GM12878 (cell line): ENCODE data around the gene SELENOS. TPM values are rescaled to one million over a fixed set of nuclear protein-coding genes. Genes with fewer than 3 reads are reported as not detected.

Source experiments
- ATAC-seq: fragments of 200-7000 bp; cut with Tn5 transposase; 3 replicates; pipeline ENCODE4 v1.9.1; 2020; ENCODE audit warnings: mild to moderate bottlenecking, moderate library complexity
- BruUV-seq: library from RNA; stranded (reverse); fragments of 400-500 nt; replicated peaks from 2 replicates; lab custom pipeline; 2021; lab: Mats Ljungman, UMichigan
- CTCF ChIA-PET: fragments of 300-600 bp; sonication (Branson Sonifier 250); formaldehyde crosslinking; extraction: SDS; loops from one replicate; lab custom pipeline; 2021; ENCODE audit warnings: inconsistent platforms; lab: Yijun Ruan, JAX
- POLR2A ChIA-PET: fragments of 350-600 bp; formaldehyde crosslinking; extraction: SDS; loops from one replicate; lab custom pipeline; 2021; ENCODE audit warnings: inconsistent platforms; lab: Charles Lee
- RAD21 ChIA-PET: fragments of 300-600 bp; sonication (Branson Sonifier 250); formaldehyde crosslinking; loops from one replicate; lab custom pipeline; 2023; ENCODE audit warnings: antibody characterized with exemption; ENCODE audit not compliant: unreplicated experiment; lab: Charles Lee
- SMC1A ChIA-PET: fragments of 300-600 bp; sonication (Branson Sonifier 250); formaldehyde crosslinking; loops from one replicate; lab custom pipeline; 2023; ENCODE audit not compliant: unreplicated experiment, uncharacterized antibody; lab: Charles Lee
- DNase-seq: peaks from one replicate; pipeline ENCODE4 v3.0.0-alpha.2; 2011; ENCODE audit warnings: low read depth, low spot score
- FAIRE-seq: peaks from 3 replicates; lab custom pipeline; 2011; peaks lifted over from hg19 to GRCh38; lab: Jason Lieb, UNC
- H2AFZ ChIP-seq: 2 replicates; pipeline ENCODE4 v1.6.0; 2011; ENCODE audit warnings: low read depth, low read length, control low read depth; ENCODE audit not compliant: control insufficient read depth
- H3K27ac ChIP-seq: 2 replicates; pipeline ENCODE4 v1.5.1; 2011; ENCODE audit warnings: control low read depth; ENCODE audit not compliant: control insufficient read depth, insufficient read depth
- H3K27me3 ChIP-seq, 2 experiments: replicated peaks in 1 of 2; 2 replicates each; pipeline versions ENCODE4 v1.6.0 to v1.6.1; 2011; ENCODE audit warnings: low read length in 1 of 2; ENCODE audit not compliant: control insufficient read depth in 2 of 2, insufficient read depth in 2 of 2
- H3K36me3 ChIP-seq, 2 experiments: 2 replicates each; pipeline ENCODE4 v1.5.1; 2011; ENCODE audit warnings: low read length in 1 of 2; ENCODE audit not compliant: control insufficient read depth in 2 of 2, insufficient read depth in 2 of 2
- H3K4me1 ChIP-seq: 2 replicates; pipeline ENCODE4 v1.6.1; 2011; ENCODE audit warnings: mild to moderate bottlenecking, low read length, moderate library complexity, mixed read lengths; ENCODE audit not compliant: control insufficient read depth, insufficient read depth
- H3K4me2 ChIP-seq: 2 replicates; pipeline ENCODE4 v1.6.0; 2011; ENCODE audit warnings: control low read depth; ENCODE audit not compliant: control insufficient read depth, insufficient read depth
- H3K4me3 ChIP-seq: fragments of 200-600 bp; sonication (generic); 2 replicates; pipeline ENCODE4 v1.5.1; 2016
- H3K79me2 ChIP-seq: 2 replicates; pipeline ENCODE4 v1.6.0; 2011; ENCODE audit warnings: low read length; ENCODE audit not compliant: control insufficient read depth, insufficient read depth
- H3K9ac ChIP-seq: 2 replicates; pipeline ENCODE4 v1.8.0; 2011; ENCODE audit warnings: low read length, control low read depth, mixed read lengths; ENCODE audit not compliant: control insufficient read depth, insufficient read depth
- H3K9me3 ChIP-seq: replicated peaks from 3 replicates; pipeline ENCODE4 v1.5.1; 2011; ENCODE audit warnings: mild to moderate bottlenecking, low read length; ENCODE audit not compliant: control insufficient read depth, insufficient read depth
- H4K20me1 ChIP-seq: 2 replicates; pipeline ENCODE4 v1.6.0; 2011; ENCODE audit not compliant: control insufficient read depth, insufficient read depth
- CHD1 ChIP-seq: IDR thresholded peaks from 2 replicates; pipeline ENCODE4 v1.6.1; 2012; ENCODE audit warnings: low read depth, low read length, improper control_type of control experiment
- RFX5 ChIP-seq: IDR thresholded peaks from 2 replicates; pipeline ENCODE4 v1.6.1; 2011; ENCODE audit warnings: low read depth, low read length, improper control_type of control experiment
- WGBS: methylation state at CpG from one replicate; pipeline ENCODE4 v1.1.6; 2016; ENCODE audit warnings: low lambda C conversion rate; ENCODE audit not compliant: insufficient replicate concordance, insufficient coverage; ENCODE audit errors: missing lambda C conversion rate; 5-methylcytosine and 5-hydroxymethylcytosine counted together
- in situ Hi-C: fragments of 300-500 bp; cut with MboI; formaldehyde crosslinking; loops from 9 replicates; pipeline ENCODE4 v1.14.3; 2018; ENCODE audit warnings: mixed read lengths
- intact Hi-C: fragments of 100-400 bp; cut with micrococcal nuclease; formaldehyde crosslinking; loops from one replicate; pipeline ENCODE4 v1.14.2; 2022; ENCODE audit not compliant: unreplicated experiment
- polyA plus RNA-seq, 11 experiments: library from polyadenylated mRNA; depleted of rRNA in 4 of 11; unstranded in 6 of 11; stranded (reverse) in 5 of 11; fragments of >200 nt; fragmentation: Nextera tagmentation in 4 of 11; fragmentation: Illumina TruSeq in 1 of 11; extraction: Ambion mirVana in 4 of 11; extraction: Trizol in 1 of 11; gene quantifications; 1 replicate in 1 of 11; 2 replicates in 10 of 11; pipeline versions ENCODE4 v1.2.1 to v1.2.3, GENCODE V29; 2011 to 2016; ENCODE audit warnings: inconsistent platforms in 2 of 11, missing spikeins in 2 of 11, low read depth in 1 of 11
- total RNA-seq, 4 experiments: library from RNA; depleted of rRNA in 3 of 4; stranded (reverse); fragments of >200 nt in 3 of 4; fragmentation: Illumina TruSeq in 1 of 4; extraction: Trizol in 1 of 4; gene quantifications; 2 replicates each; pipeline versions ENCODE4 v1.2.1 to v1.2.3, GENCODE V29; 2013 to 2021

The SELENOS gene
- total and polyA plus RNA-seq, 10 of the 15 experiments (the other 5 are each of a cell fraction or from before 2014, with no cell fraction given), result 25.8 to 90.1 (median 37.3) TPM

DNA sequence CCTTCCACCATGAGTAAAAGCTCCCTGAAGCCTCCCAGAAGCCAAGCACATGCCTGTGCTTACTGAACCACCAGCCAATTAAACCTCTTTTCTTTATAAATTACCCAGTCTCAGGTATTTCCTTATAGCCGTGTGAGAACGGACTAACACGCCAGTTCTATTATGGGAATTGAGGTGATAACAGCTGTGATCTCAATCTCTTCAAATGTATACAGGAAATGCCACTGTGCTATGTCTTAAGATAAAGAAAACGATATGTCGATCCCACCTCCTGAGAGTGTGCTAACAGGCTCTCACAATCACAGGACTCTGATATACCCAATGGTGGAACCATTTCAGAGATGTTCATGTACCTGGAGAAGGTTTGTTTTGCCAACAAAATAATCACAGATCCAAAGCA is 51.6 kb downstream of the SELENOS start:
- no TSS peak for BruUV-seq
- RAD21 ChIA-PET, result no interaction called here
- Histone ChIP-seq H3K9me3 (peaks cover 20% of the 10 kb centered on the region), H3K4me2 (no peak overlapping the region), H2AFZ (no peak overlapping the region), H3K4me1 (no peaks in the 10 kb centered on the region), H3K27ac (no peak overlapping the region), H4K20me1 (peaks cover 2% of the 10 kb centered on the region; the same call in 1 of the 2 replicates), H3K9ac (no peak overlapping the region), H3K36me3 (peaks cover 2 to 5% of the 10 kb centered on the region in 2 experiments; a peak in 3 of 4 replicates), H3K27me3 (no peaks in the 10 kb centered on the region), H3K4me3 (no peak overlapping the region), H3K79me2 (peaks cover 65% of the 10 kb centered on the region)
- FAIRE-seq (no peak), DNase-seq (no peak), ATAC-seq (no peak)
- SMC1A ChIA-PET, result interaction anchor here (2.5 kb wide), 1 partner anchor 16 kb away, joined by 15 read pairs; no protein-coding TSS in a partner anchor
- POLR2A ChIA-PET, result no interaction called here
- intact Hi-C loops (no loop called here), in situ Hi-C loops (no loop called here)
- CTCF ChIA-PET, result interaction anchor here (1.3 to 1.7 kb wide), 2 partner anchors 15 to 33 kb away, joined by 4 to 5 read pairs; no protein-coding TSS in a partner anchor
- TF ChIP-seq CHD1, result no peak
- no peak for TF ChIP-seq RFX5
- WGBS, result 98% methylated on average over 5 of the region's 5 CpGs

Other genes starting within 250 kb of the SELENOS start
- 9.8 and 11.1 TPM in 2 replicates for gene CHSY1, start 25.4 kb downstream of the SELENOS start, total RNA-seq (2014; rRNA removed)
- gene CHSY1, start 25.4 kb downstream of the SELENOS start, total RNA-seq (2014; rRNA removed; fragmentation: Illumina TruSeq; extraction: Trizol), result 14.2 and 14.7 TPM in 2 replicates
- 17.5 and 17.8 TPM in 2 replicates for gene CHSY1, start 25.4 kb downstream of the SELENOS start, total RNA-seq (2021)
- 31.2 and 41.1 TPM in 2 replicates for gene CHSY1, start 25.4 kb downstream of the SELENOS start, polyA plus RNA-seq (2011; rRNA removed)
- 16.1 and 18.9 TPM in 2 replicates for gene CHSY1, start 25.4 kb downstream of the SELENOS start, polyA plus RNA-seq (2014; fragmentation: Illumina TruSeq; extraction: Trizol)
- gene CHSY1, start 25.4 kb downstream of the SELENOS start, polyA plus RNA-seq (2014; fragmentation: Nextera tagmentation; extraction: Ambion mirVana), result 10 to 100 TPM in 1 of 2 experiments, 1 to 10 TPM in 1; 5.1 to 10.0 TPM
- 10.8 and 11.0 TPM in 2 replicates for gene CHSY1, start 25.4 kb downstream of the SELENOS start, polyA plus RNA-seq (2014; rRNA removed)
- gene CHSY1, start 25.4 kb downstream of the SELENOS start, polyA plus RNA-seq (2016; fragmentation: Nextera tagmentation; extraction: Ambion mirVana), result 1 to 10 TPM; 1.4 to 1.8 TPM
- gene SNRPA1, start 17.8 kb upstream of the SELENOS start, total RNA-seq (2014; rRNA removed), result 88.4 and 95.1 TPM in 2 replicates
- 54.3 and 59.9 TPM in 2 replicates for gene SNRPA1, start 17.8 kb upstream of the SELENOS start, total RNA-seq (2014; rRNA removed; fragmentation: Illumina TruSeq; extraction: Trizol)
- gene SNRPA1, start 17.8 kb upstream of the SELENOS start, total RNA-seq (2021), result 117 and 126 TPM in 2 replicates
- 267 and 344 TPM in 2 replicates for gene SNRPA1, start 17.8 kb upstream of the SELENOS start, polyA plus RNA-seq (2011; rRNA removed)
- gene SNRPA1, start 17.8 kb upstream of the SELENOS start, polyA plus RNA-seq (2014; fragmentation: Illumina TruSeq; extraction: Trizol), result 138 and 154 TPM in 2 replicates
- 100 to 1,000 TPM; 174 to 238 TPM for gene SNRPA1, start 17.8 kb upstream of the SELENOS start, polyA plus RNA-seq (2014; fragmentation: Nextera tagmentation; extraction: Ambion mirVana)
- 123 and 149 TPM in 2 replicates for gene SNRPA1, start 17.8 kb upstream of the SELENOS start, polyA plus RNA-seq (2014; rRNA removed)
- 100 to 1,000 TPM; 240 to 258 TPM for gene SNRPA1, start 17.8 kb upstream of the SELENOS start, polyA plus RNA-seq (2016; fragmentation: Nextera tagmentation; extraction: Ambion mirVana)
- gene PCSK6, start 212.2 kb upstream of the SELENOS start, total RNA-seq (2014; rRNA removed), result not detected in 2 replicates
- not detected in 2 replicates for gene PCSK6, start 212.2 kb upstream of the SELENOS start, total RNA-seq (2014; rRNA removed; fragmentation: Illumina TruSeq; extraction: Trizol)
- 0.28 and 0.35 TPM in 2 replicates for gene PCSK6, start 212.2 kb upstream of the SELENOS start, total RNA-seq (2021)
- 0.20 TPM in 1 of 2 replicates, not detected in the other for gene PCSK6, start 212.2 kb upstream of the SELENOS start, polyA plus RNA-seq (2011; rRNA removed)
- gene PCSK6, start 212.2 kb upstream of the SELENOS start, polyA plus RNA-seq (2014; fragmentation: Illumina TruSeq; extraction: Trizol), result not detected in 2 replicates
- under 1 TPM; 0.19 to 0.22 TPM for gene PCSK6, start 212.2 kb upstream of the SELENOS start, polyA plus RNA-seq (2014; fragmentation: Nextera tagmentation; extraction: Ambion mirVana)
- not detected in 2 replicates for gene PCSK6, start 212.2 kb upstream of the SELENOS start, polyA plus RNA-seq (2014; rRNA removed)
- gene PCSK6, start 212.2 kb upstream of the SELENOS start, polyA plus RNA-seq (2016; fragmentation: Nextera tagmentation; extraction: Ambion mirVana), result under 1 TPM; 0.44 to 0.67 TPM